Nephron progenitor cell (in vitro differentiated cells): ENCODE data around the gene STXBP5L.
A peak's percentile ranks its signal among the peaks of the same experiment; 100 is the strongest.

Source experiments
- DNase-seq: peaks from one replicate; pipeline ENCODE4 v3.0.0; 2021
- H3K27ac Mint-ChIP-seq: 2 replicates; pipeline ENCODE4 v1.8.0; 2021; ENCODE audit warnings: mild to moderate bottlenecking, moderate library complexity, mixed read lengths
- H3K27me3 Mint-ChIP-seq: 2 replicates; pipeline ENCODE4 v1.8.0; 2021; ENCODE audit warnings: mild to moderate bottlenecking, low read depth, mixed read lengths; ENCODE audit not compliant: poor library complexity
- H3K36me3 Mint-ChIP-seq: 2 replicates; pipeline ENCODE4 v1.8.0; 2021; ENCODE audit warnings: low read depth, mixed read lengths
- H3K4me1 Mint-ChIP-seq: 2 replicates; pipeline ENCODE4 v1.8.0; 2021; ENCODE audit warnings: mixed read lengths
- H3K4me3 Mint-ChIP-seq: 2 replicates; pipeline ENCODE4 v1.8.0; 2021; ENCODE audit warnings: mild to moderate bottlenecking, moderate library complexity, mixed read lengths
- H3K9me3 Mint-ChIP-seq: 2 replicates; pipeline ENCODE4 v1.8.0; 2021; ENCODE audit warnings: mild to moderate bottlenecking, moderate library complexity, mixed read lengths
- CTCF ChIP-seq: fragments of 200-600 bp; sonication (generic); IDR thresholded peaks from 2 replicates; pipeline ENCODE4 v1.5.0; 2021; ENCODE audit warnings: antibody characterized with exemption

The STXBP5L gene

DNA sequence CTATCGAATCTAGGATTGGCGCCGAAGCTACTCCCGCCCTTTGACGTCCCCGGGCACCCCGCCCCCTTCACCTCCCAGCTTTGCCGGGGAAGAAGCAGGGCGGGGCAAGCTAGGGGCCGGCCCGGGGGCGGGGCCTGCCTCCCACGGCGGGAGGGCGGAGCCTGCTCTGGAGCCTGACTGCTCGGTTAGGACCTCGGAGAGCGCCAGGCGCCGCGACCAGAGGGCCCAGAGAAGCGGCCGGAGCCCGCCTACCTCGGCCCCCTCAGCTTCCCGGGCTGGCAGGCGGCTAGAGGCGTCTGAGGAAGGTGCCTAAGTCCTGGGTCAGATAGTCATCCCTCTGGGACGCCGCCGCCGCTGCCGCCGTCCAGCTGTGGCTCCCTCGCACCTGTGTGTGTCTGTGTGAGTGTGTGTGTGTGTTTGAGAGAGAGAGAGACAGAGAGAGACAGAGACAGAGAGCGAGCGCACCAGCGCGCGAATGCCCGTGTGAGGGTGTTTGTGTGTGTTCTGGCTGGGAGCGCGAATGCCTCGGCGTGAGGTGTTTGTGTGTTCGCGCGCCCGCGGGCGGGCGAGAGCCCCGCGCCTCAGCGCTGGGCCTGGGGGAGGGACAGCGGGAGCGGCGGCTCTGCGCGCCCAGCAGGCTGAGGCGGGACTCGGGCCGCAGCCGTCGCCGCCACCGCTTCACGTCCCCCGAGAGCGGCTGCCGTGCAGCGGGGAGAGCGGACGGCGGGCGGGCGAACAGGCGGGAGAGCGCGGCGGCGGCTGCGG lies at the start of gene STXBP5L:
TSS of gene STXBP5L (plus strand) at position 176 of the 765 bp plus-strand sequence. CDS start 1,374 bp downstream, outside the sequence.
- DNase-seq = peak; percentile 98
- TF ChIP-seq CTCF = no peak
- H3K9me3 Mint-ChIP-seq = no peaks in the 10 kb centered on the region
- peak within 1 kb of the TSS; percentile 90 for H3K4me3 Mint-ChIP-seq
- H3K27me3 Mint-ChIP-seq = peaks cover 41% of the 10 kb centered on the region
- H3K36me3 Mint-ChIP-seq = no peaks in the 10 kb centered on the region
- peak within 1 kb of the TSS; percentile 53 for H3K27ac Mint-ChIP-seq
- H3K4me1 Mint-ChIP-seq = peaks cover 24% of the 10 kb centered on the region

- H3K4me3 Mint-ChIP-seq = no peak overlapping the region
- no peaks in the 10 kb centered on the region for H3K27me3 Mint-ChIP-seq
- TF ChIP-seq CTCF = no peak
- no peak for DNase-seq
- H3K9me3 Mint-ChIP-seq = peaks cover 4% of the 10 kb centered on the region
- H3K36me3 Mint-ChIP-seq = no peaks in the 10 kb centered on the region
- no peak overlapping the region for H3K27ac Mint-ChIP-seq
- peaks cover 43% of the 10 kb centered on the region for H3K4me1 Mint-ChIP-seq
These were observed 49.5 kb upstream of the STXBP5L start for GRCh38 chr3:120858521-120858920.

DNA sequence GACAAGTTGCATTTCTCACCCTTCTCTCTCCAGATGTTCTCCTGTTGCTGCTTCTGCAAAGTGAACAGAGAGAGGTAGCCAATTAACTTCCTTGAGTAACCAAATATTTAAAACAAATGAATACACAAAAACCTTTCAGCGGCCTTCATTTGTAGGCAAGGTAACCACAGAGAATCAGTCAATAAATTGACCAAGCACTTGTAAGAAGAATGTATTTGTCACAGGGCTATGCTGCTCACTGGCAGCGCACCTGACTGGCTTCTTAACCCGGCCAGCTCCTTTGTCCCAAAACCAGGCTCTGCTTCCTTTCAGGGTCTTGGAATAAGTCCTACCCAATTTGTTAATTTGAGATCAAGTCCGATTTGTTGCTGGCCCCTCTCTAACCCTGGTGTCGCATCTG lies 43.5 kb upstream of the STXBP5L start:
- TF ChIP-seq CTCF = no peak
- H3K27ac Mint-ChIP-seq = no peak overlapping the region
- no peaks in the 10 kb centered on the region for H3K4me1 Mint-ChIP-seq
- no peak for DNase-seq
- H3K27me3 Mint-ChIP-seq = peaks cover 4% of the 10 kb centered on the region
- H3K4me3 Mint-ChIP-seq = no peak overlapping the region
- H3K36me3 Mint-ChIP-seq = no peaks in the 10 kb centered on the region
- peaks cover 4% of the 10 kb centered on the region for H3K9me3 Mint-ChIP-seq

- peaks cover 25% of the 10 kb centered on the region for H3K4me1 Mint-ChIP-seq
- no peak for TF ChIP-seq CTCF
- no peak overlapping the region for H3K4me3 Mint-ChIP-seq
- H3K36me3 Mint-ChIP-seq = no peaks in the 10 kb centered on the region
- no peaks in the 10 kb centered on the region for H3K27me3 Mint-ChIP-seq
- peak overlapping the region; percentile 53 for H3K27ac Mint-ChIP-seq
- H3K9me3 Mint-ChIP-seq = peaks cover 8% of the 10 kb centered on the region
- no peak for DNase-seq
These were observed 32.5 kb upstream of the STXBP5L start for GRCh38 chr3:120875507-120875906.

DNA sequence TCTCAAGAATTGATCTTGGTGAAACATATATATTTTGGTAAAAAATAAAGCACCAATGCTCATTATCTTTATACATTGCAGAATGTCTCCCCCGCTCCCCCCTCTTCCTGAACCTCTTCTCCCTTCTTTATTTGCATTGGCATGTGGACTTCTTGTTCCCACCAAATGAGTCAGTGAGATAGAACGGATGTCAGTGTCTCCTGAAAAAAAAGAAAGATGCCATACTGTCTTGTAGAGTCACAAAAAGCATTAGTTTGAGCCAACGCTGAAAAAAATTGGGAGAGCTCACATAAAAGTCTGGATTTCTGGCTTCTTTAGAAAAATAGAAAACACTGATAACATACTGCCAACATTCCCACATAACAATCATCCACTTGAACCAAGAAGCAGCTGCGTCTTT lies 32.0 kb upstream of the STXBP5L start:
- no peak for DNase-seq
- H3K27me3 Mint-ChIP-seq = no peaks in the 10 kb centered on the region
- H3K4me1 Mint-ChIP-seq = peaks cover 25% of the 10 kb centered on the region
- no peak overlapping the region for H3K27ac Mint-ChIP-seq
- TF ChIP-seq CTCF = no peak
- peaks cover 6% of the 10 kb centered on the region for H3K9me3 Mint-ChIP-seq
- H3K4me3 Mint-ChIP-seq = no peak overlapping the region
- H3K36me3 Mint-ChIP-seq = no peaks in the 10 kb centered on the region

GRCh38 chr3:120879411-120879810 lies 28.6 kb upstream of the STXBP5L start:
- no peaks in the 10 kb centered on the region for H3K36me3 Mint-ChIP-seq
- TF ChIP-seq CTCF = no peak
- H3K4me1 Mint-ChIP-seq = peaks cover 12% of the 10 kb centered on the region
- H3K9me3 Mint-ChIP-seq = no peaks in the 10 kb centered on the region
- no peak overlapping the region for H3K4me3 Mint-ChIP-seq
- no peak overlapping the region for H3K27ac Mint-ChIP-seq
- no peaks in the 10 kb centered on the region for H3K27me3 Mint-ChIP-seq
- no peak for DNase-seq
